ENCODE data around the gene WLS. TPM values are rescaled to one million over a fixed set of nuclear protein-coding genes. Genes with fewer than 3 reads are reported as not detected.

WLS gene
- total and polyA plus RNA-seq, 10 of the 15 experiments (the other 5 are each of a cell fraction or from before 2014, with no cell fraction given), result 0.04 to 0.36 TPM; not detected in 8

- H3K27ac ChIP-seq (ENCODE audit: control insufficient read depth, insufficient read depth), result no peak overlapping the region
- TF ChIP-seq SRF (IDR thresholded peaks at IDR 0.05; ENCODE audit: low read depth in 2 of 2, low read length in 2 of 2), result no peak
- TF ChIP-seq PAX8 (IDR thresholded peaks at IDR 0.05), result no peak
- no peak for TF ChIP-seq ZNF207 (IDR thresholded peaks at IDR 0.05; ENCODE audit: borderline replicate concordance)
- no peak for TF ChIP-seq ATF7 (IDR thresholded peaks at IDR 0.05; ENCODE audit: low read depth)
- TF ChIP-seq IRF4 (IDR thresholded peaks at IDR 0.05; ENCODE audit: low read depth, low read length), result no peak
- TF ChIP-seq TARDBP (IDR thresholded peaks at IDR 0.05; ENCODE audit: borderline replicate concordance), result no peak
- no peaks in the 10 kb centered on the region for H3K4me1 ChIP-seq (ENCODE audit: control insufficient read depth, insufficient read depth, low read length)
- FAIRE-seq (no peak), DNase-seq (ENCODE audit: low read depth, low spot score) (no peak), ATAC-seq (no peak)
- POLR2A ChIA-PET, result no interaction called here
- RAD21 ChIA-PET (ENCODE audit: unreplicated experiment), result no interaction called here
- SMC1A ChIA-PET (ENCODE audit: uncharacterized antibody, unreplicated experiment), result no interaction called here
- H3K4me3 ChIP-seq, result no peak overlapping the region
- H3K36me3 ChIP-seq (ENCODE audit: control insufficient read depth in 2 of 2, insufficient read depth in 2 of 2, low read length in 1 of 2), result no peaks in the 10 kb centered on the region
- no peaks in the 10 kb centered on the region for H3K9me3 ChIP-seq (replicated peaks; ENCODE audit: control insufficient read depth, insufficient read depth, low read length)
- no peak overlapping the region for H3K4me2 ChIP-seq (ENCODE audit: control insufficient read depth, insufficient read depth)
- BruUV-seq (replicated peaks), result no TSS peak
- WGBS (ENCODE audit: insufficient coverage, insufficient replicate concordance, low lambda C conversion rate, missing lambda C conversion rate), result 22% methylated on average over 4 of the region's 4 CpGs
- intact Hi-C loops (cut with micrococcal nuclease; ENCODE audit: unreplicated experiment) (no loop called here), in situ Hi-C loops (cut with MboI) (no loop called here)
- H4K20me1 ChIP-seq (ENCODE audit: control insufficient read depth, insufficient read depth), result no peaks in the 10 kb centered on the region
- no peaks in the 10 kb centered on the region; a peak in 1 of 4 replicates for H3K27me3 ChIP-seq (replicated peaks in 1 of 2; ENCODE audit: control insufficient read depth in 2 of 2, insufficient read depth in 2 of 2, low read length in 1 of 2)
- CTCF ChIA-PET, result no interaction called here
- no peak overlapping the region for H2AFZ ChIP-seq (ENCODE audit: control insufficient read depth, low read depth, low read length)
- no peaks in the 10 kb centered on the region for H3K79me2 ChIP-seq (ENCODE audit: control insufficient read depth, insufficient read depth, low read length)
- H3K9ac ChIP-seq (ENCODE audit: control insufficient read depth, insufficient read depth, low read length), result no peak overlapping the region
These were observed 27.2 kb downstream of the WLS start for GRCh38 chr1:68204977-68205630.

DNA sequence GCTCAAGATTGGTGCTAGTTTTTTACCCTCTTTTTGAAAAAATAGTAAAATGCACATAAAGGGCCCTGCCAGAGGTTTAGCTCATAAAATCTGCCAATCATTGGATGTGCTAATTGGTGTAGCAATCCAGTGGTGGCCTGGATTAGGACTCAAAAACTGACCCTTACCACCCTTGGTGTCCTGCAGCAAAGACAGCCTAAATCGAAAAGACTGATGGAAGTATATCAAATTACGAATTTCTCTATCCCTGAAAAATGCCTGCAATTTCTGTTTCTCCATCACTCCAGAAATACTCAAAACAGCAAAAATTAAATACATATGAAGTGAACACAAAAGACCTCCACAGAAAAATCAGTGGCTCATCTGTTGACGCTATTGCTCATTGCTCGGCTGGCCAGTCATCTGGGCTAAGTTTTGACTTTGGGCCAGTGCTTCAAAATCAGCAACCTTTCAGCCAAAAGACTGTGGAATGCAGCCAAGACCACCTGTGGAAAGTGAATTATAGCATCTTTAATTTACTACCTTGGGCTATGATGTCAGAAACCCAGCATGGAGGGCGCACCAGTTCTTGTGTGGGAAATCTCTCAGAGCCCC lies 30.0 kb downstream of the WLS start:
- Histone ChIP-seq H3K9me3 (replicated peaks; ENCODE audit: control insufficient read depth, insufficient read depth, low read length) (no peaks in the 10 kb centered on the region), H3K9ac (ENCODE audit: control insufficient read depth, insufficient read depth, low read length) (no peak overlapping the region), H2AFZ (ENCODE audit: control insufficient read depth, low read depth, low read length) (no peak overlapping the region), H3K4me3 (no peak overlapping the region), H3K36me3 (ENCODE audit: control insufficient read depth in 2 of 2, insufficient read depth in 2 of 2, low read length in 1 of 2) (no peaks in the 10 kb centered on the region), H3K79me2 (ENCODE audit: control insufficient read depth, insufficient read depth, low read length) (no peaks in the 10 kb centered on the region), H3K4me1 (ENCODE audit: control insufficient read depth, insufficient read depth, low read length) (no peaks in the 10 kb centered on the region), H3K4me2 (ENCODE audit: control insufficient read depth, insufficient read depth) (no peak overlapping the region), H4K20me1 (ENCODE audit: control insufficient read depth, insufficient read depth) (no peaks in the 10 kb centered on the region), H3K27ac (ENCODE audit: control insufficient read depth, insufficient read depth) (no peak overlapping the region), H3K27me3 (replicated peaks in 1 of 2; ENCODE audit: control insufficient read depth in 2 of 2, insufficient read depth in 2 of 2, low read length in 1 of 2) (no peaks in the 10 kb centered on the region; a peak in 1 of 4 replicates)
- RAD21 ChIA-PET (ENCODE audit: unreplicated experiment), result no interaction called here
- FAIRE-seq (no peak), DNase-seq (ENCODE audit: low read depth, low spot score) (no peak), ATAC-seq (no peak)
- CTCF ChIA-PET, result no interaction called here
- WGBS (ENCODE audit: insufficient coverage, insufficient replicate concordance, low lambda C conversion rate, missing lambda C conversion rate), result 40% methylated on average over 5 of the region's 5 CpGs
- BruUV-seq (replicated peaks), result no TSS peak
- POLR2A ChIA-PET, result no interaction called here
- intact Hi-C loops (cut with micrococcal nuclease; ENCODE audit: unreplicated experiment) (no loop called here), in situ Hi-C loops (cut with MboI) (no loop called here)
- SMC1A ChIA-PET (ENCODE audit: uncharacterized antibody, unreplicated experiment), result interaction anchor here (0.7 kb wide), 1 partner anchor 47 kb away, joined by 3 read pairs; no protein-coding TSS in a partner anchor
- TF ChIP-seq, protein P1, sequence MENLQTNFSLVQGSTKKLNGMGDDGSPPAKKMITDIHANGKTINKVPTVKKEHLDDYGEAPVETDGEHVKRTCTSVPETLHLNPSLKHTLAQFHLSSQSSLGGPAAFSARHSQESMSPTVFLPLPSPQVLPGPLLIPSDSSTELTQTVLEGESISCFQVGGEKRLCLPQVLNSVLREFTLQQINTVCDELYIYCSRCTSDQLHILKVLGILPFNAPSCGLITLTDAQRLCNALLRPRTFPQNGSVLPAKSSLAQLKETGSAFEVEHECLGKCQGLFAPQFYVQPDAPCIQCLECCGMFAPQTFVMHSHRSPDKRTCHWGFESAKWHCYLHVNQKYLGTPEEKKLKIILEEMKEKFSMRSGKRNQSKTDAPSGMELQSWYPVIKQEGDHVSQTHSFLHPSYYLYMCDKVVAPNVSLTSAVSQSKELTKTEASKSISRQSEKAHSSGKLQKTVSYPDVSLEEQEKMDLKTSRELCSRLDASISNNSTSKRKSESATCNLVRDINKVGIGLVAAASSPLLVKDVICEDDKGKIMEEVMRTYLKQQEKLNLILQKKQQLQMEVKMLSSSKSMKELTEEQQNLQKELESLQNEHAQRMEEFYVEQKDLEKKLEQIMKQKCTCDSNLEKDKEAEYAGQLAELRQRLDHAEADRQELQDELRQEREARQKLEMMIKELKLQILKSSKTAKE (IDR thresholded peaks at IDR 0.05; ENCODE audit: low read depth, poor library complexity, severe bottlenecking), result no peak
- TF ChIP-seq TAF1 (IDR thresholded peaks at IDR 0.05; ENCODE audit: borderline replicate concordance, low read depth, low read length), result no peak
- TF ChIP-seq EED (IDR thresholded peaks at IDR 0.05; ENCODE audit: low read depth), result no peak
- TF ChIP-seq POU2F2 (IDR thresholded peaks at IDR 0.05; ENCODE audit: borderline replicate concordance, low read depth, low read length), result no peak
- TF ChIP-seq NFXL1 (IDR thresholded peaks at IDR 0.05; ENCODE audit: borderline replicate concordance), result no peak
- no peak for TF ChIP-seq NBN (IDR thresholded peaks at IDR 0.05)
- TF ChIP-seq, protein P2, sequence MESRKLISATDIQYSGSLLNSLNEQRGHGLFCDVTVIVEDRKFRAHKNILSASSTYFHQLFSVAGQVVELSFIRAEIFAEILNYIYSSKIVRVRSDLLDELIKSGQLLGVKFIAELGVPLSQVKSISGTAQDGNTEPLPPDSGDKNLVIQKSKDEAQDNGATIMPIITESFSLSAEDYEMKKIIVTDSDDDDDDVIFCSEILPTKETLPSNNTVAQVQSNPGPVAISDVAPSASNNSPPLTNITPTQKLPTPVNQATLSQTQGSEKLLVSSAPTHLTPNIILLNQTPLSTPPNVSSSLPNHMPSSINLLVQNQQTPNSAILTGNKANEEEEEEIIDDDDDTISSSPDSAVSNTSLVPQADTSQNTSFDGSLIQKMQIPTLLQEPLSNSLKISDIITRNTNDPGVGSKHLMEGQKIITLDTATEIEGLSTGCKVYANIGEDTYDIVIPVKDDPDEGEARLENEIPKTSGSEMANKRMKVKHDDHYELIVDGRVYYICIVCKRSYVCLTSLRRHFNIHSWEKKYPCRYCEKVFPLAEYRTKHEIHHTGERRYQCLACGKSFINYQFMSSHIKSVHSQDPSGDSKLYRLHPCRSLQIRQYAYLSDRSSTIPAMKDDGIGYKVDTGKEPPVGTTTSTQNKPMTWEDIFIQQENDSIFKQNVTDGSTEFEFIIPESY (IDR thresholded peaks at IDR 0.05), result no peak
- no peak for TF ChIP-seq CBFB (IDR thresholded peaks at IDR 0.05; ENCODE audit: low read depth)
- no peak for TF ChIP-seq SREBF2 (IDR thresholded peaks at IDR 0.05; ENCODE audit: low read length)
- TF ChIP-seq ZBED1 (IDR thresholded peaks at IDR 0.05; ENCODE audit: borderline replicate concordance), result no peak

Measured in GM12878 (cell line).